GM11168 (cell line): ENCODE measurements around the gene PPM1F.

Source experiments
- in situ Hi-C: fragments of 300-500 bp; cut with MboI; formaldehyde crosslinking; loops from one replicate; pipeline ENCODE4 v1.12.0; 2022; ENCODE audit warnings: low sequenced_read_pairs; ENCODE audit not compliant: unreplicated experiment

Gene PPM1F

GRCh38 chr22:21961886-21962654, 9.4 kb upstream of the PPM1F start:
- in situ Hi-C loops = no loop called here

DNA sequence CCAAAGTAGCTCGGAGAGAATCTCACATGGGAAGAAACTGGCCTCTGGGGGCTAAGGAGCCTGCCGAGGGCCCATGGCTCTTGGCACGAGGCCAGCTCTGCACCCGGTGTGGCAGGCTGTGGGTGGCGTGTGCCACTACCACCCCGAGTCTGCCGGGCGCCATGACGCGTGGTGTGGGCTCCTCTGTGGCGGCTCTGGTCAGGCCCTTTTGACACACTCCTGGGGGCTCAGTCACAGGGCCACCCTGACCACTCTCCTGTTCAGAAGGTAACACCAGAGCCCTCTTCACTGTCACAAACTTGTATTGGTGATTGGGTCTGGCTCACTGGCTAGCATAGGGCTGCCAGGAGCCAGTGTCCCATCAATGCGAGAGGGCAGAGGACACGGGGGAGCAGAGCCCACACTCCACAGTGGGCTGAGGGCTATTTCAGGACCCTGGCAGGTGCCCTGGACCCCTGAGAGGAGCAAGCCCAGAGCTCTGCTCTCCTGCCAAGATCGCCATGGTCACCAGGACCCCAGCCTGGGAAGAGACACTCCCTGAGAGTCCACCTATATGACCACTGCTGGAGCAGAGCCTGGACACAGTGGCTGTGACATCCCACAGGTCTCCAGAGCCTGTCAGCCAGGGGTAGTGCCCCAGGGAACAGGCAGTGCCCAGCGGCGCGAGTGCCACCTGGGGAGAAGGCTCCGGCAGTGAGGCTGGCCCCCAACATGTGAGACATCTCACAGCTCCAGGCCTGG, 8.6 kb upstream of the PPM1F start:
- in situ Hi-C loops = no loop called here

GRCh38 chr22:21960200-21961126, 7.8 kb upstream of the PPM1F start:
- in situ Hi-C loops = no loop called here

DNA sequence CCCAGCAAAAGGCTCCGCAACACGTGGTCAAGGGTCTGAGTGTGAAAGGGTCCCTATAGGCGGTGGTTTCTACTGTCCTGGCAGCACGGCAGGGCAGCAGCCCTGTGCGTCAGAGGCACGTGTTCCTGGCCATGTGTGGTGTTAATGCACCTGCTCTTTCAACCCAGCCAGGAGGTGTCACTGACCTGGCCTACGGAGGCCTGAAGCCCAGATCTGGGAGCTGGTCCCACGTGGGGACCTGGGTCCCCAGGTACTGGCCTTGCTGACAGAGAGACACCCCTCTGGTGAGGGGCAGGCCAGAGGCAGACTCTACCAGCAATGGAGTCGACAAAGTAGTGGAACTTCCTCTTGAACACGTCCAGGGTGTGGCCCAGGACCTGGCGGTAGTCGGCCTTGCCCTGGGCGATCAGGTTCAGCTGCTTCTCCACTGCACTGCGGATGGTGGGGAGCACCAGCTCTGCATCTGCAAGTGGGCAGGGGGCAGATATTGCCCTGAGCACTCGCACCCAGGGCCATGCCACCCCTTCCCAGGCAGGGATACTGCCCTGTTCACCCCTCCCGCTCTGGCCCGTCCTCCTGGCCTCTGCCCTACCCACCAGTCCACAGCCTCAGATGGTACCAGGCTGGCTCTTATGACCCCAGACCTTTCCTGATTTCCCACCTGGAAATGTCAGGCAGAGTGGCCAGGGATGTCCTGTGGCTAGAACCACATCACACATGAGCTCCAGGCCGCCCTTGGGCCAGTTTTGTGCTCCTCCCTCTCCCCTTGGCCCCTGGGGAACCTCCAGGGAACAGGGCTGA, 6.8 kb upstream of the PPM1F start:
- in situ Hi-C loops = no loop called here

DNA sequence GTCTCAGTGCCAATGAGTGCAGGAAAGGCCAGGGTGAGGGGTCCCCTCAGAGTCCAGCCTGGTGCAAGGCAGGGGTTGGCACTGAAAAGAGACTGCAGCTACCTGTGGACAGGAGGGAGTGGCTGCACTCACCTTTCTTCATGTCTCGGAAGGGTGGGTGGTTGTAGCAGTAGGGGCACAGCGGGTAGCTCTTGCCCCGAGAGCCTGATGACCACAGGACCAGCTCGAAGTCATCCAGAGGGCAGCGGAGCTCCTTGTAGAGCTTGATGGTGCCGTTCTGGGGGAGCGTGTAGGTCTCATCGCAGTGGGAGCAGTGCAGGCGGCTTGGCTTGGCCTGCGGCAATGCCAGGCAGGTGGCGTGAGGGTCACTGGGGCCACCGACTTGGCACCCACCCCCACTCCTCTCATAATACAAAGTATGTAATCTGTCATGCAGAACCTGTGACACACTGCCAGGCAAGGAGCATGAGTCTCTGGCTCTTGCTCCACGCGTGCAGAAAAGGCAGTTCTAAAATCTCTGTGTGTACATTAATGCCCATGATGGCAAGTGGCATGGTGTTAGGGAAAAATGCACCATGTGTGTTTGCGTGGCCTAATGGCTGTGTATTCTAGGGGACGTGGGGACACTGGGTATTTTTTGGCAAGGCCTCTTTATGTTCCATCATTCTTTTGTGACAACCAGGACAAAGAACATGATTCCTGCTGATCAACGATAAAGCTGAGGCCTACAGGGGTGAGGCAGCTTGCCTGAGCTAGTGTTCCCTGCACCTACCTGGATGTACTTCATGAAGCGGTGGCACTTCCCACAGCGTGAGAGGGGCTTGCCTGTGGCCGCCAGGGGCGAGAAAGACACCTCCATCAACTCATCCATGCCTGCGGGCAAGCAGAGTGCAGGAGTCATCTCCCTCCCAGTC, 6.0 kb upstream of the PPM1F start:
- in situ Hi-C loops = no loop called here

- in situ Hi-C loops = no loop called here
Observed at GRCh38 chr22:21951931-21952465, 650 bp downstream of the PPM1F start.

DNA sequence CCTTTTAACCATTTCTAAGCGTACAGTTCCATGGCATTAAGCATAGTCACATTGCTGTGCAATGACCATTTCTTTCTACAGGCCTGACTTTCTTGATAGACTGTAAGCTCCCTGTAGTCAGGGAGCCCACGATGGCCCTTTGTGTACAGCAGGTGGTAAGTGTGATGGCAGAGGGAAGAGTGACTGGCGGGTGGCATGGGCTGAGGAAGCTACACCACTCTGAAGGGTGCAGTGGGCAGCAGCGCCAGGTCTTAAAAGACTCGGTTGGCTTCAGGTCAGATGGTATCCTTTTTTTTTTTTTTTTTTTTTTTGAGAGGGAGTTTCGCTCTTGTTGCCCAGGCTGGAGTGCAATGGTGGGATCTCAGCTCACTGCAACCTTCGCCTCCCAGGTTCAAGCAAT, 1.6 kb downstream of the PPM1F start:
- in situ Hi-C loops = no loop called here

- in situ Hi-C loops = no loop called here
Observed at GRCh38 chr22:21949948-21950347, 2.7 kb downstream of the PPM1F start.

DNA sequence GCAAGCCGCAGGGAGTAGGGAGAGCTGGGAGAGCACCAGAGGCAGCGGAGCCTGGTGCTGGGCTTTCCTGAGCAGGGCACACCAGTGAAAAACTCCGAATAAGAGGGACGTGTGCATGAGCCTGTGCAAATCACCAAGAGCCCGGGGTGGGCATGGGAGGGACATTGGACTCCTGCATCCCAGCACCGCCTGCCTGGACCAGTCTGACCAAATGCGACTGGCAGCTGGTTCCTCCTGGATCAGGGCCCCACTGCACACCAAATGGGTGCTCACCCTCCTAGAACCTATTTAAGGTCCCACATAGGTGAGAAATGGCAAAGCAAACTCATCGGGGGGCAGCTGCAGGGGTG, 3.1 kb downstream of the PPM1F start:
- in situ Hi-C loops = no loop called here

DNA sequence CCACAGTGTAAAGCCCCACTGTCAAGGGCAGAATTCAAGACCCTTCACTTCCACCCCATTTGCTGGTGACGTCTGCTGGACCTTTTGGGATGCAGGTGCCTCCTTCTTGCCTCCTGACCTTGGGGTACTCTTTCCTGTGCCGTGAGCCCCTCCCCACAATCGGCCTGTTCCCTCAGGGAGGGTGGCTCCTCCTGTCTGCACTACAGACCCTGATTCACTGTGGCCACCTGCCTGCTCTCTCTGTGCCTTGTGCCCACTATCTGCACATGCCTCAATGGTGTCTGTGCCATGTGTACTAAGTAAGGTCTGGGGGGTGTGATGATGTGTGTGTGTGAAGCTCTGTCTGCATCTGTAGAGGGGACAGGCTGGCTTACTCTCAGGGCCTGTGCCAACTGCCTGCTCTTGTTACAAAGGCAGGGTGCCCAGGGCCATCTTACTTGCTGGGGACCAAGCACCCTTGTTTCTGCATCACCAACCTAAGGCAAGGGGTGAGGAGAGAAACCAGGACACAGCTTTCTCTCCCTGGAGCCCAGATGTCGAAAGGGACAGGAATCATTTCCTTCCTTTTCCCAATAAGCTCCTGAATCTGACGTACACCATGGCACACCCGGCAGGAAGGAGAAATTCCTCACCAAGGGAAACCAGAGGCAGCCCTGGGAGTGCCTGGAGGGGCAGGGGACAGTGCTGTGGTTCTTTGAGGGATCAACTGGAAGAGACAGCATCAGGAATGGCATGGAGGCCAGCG, 3.7 kb downstream of the PPM1F start:
- in situ Hi-C loops = no loop called here

DNA sequence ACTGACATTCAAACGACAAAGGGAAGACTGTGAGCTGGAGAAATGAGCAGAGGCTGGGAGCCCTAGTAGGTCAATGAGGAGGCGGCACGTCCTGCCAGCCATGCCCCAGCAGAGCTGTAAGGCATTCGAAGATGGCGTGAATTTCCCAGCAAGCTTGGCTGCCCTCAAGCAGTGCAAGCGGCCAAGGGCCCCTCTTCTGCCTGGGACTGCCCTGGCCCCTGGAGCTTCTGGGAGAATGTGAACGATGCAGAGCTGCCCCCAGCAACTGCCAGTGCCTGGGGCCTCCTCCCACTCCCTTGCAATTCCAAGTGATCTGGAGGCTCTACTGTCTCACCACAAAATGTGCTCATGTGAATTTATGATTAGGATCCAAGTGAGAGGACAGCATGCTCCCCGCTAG, 4.3 kb downstream of the PPM1F start:
- in situ Hi-C loops = no loop called here

- in situ Hi-C loops = no loop called here
Observed at GRCh38 chr22:21947040-21948014, 5.3 kb downstream of the PPM1F start.

GRCh38 chr22:21946262-21946925, 6.3 kb downstream of the PPM1F start:
- in situ Hi-C loops = no loop called here

- in situ Hi-C loops = no loop called here
Observed at GRCh38 chr22:21945453-21946261, 7.0 kb downstream of the PPM1F start.

- in situ Hi-C loops = no loop called here
Observed at GRCh38 chr22:21944871-21945270, 7.8 kb downstream of the PPM1F start.
